OCI-LY1 (cell line): Measurements from ENCODE around the gene PSMC3IP.

Source experiments
- H2AFZ ChIP-seq: fragments of 200-600 bp; sonication (generic), shearing (Covaris generic); 2 replicates; pipeline ENCODE4 v1.6.0; 2014; ENCODE audit warnings: antibody characterized with exemption, mild to moderate bottlenecking, low read length
- H3F3A ChIP-seq: fragments of 200-600 bp; sonication (generic), shearing (Covaris generic); 2 replicates; pipeline ENCODE4 v1.6.0; 2014; ENCODE audit warnings: mild to moderate bottlenecking, antibody characterized with exemption, low read length, moderate library complexity; ENCODE audit not compliant: insufficient read depth
- H3K27ac ChIP-seq: fragments of 200-600 bp; sonication (generic); 2 replicates; pipeline ENCODE4 v1.5.1; 2014; ENCODE audit warnings: low read length, mixed run types, mild to moderate bottlenecking, low read depth; ENCODE audit not compliant: poor library complexity, severe bottlenecking
- H3K27me3 ChIP-seq: fragments of 200-600 bp; sonication (generic); 2 replicates; pipeline ENCODE4 v1.6.0; 2014; ENCODE audit warnings: antibody characterized with exemption, mild to moderate bottlenecking, low read length, moderate library complexity; ENCODE audit not compliant: insufficient read depth
- H3K36me3 ChIP-seq: fragments of 200-600 bp; sonication (generic); 2 replicates; pipeline ENCODE4 v1.6.1; 2014; ENCODE audit warnings: mild to moderate bottlenecking, antibody characterized with exemption, low read length, moderate library complexity, mixed read lengths; ENCODE audit not compliant: insufficient read depth
- H3K4me1 ChIP-seq: fragments of 200-600 bp; sonication (generic); 2 replicates; pipeline ENCODE4 v1.5.1; 2014; ENCODE audit warnings: mild to moderate bottlenecking, low read length, moderate library complexity; ENCODE audit not compliant: insufficient read depth, severe bottlenecking
- H3K4me2 ChIP-seq: fragments of 200-600 bp; sonication (generic), shearing (Covaris generic); 2 replicates; pipeline ENCODE4 v1.6.1; 2014; ENCODE audit warnings: low read length
- H3K4me3 ChIP-seq: fragments of 200-600 bp; sonication (generic); 2 replicates; pipeline ENCODE4 v1.5.1; 2014; ENCODE audit warnings: low read length, low read depth, mild to moderate bottlenecking, mixed read lengths; ENCODE audit not compliant: poor library complexity, severe bottlenecking
- H3K79me2 ChIP-seq: fragments of 200-600 bp; shearing (Covaris generic); 2 replicates; pipeline ENCODE4 v1.6.1; 2016; ENCODE audit warnings: mixed run types, low read length, mixed read lengths; ENCODE audit not compliant: insufficient read depth
- H3K9ac ChIP-seq: fragments of 200-600 bp; sonication (generic), shearing (Covaris generic); 2 replicates; pipeline ENCODE4 v1.6.1; 2014; ENCODE audit warnings: mild to moderate bottlenecking, low read length, mixed read lengths
- H3K9me2 ChIP-seq: fragments of 200-600 bp; sonication (generic), shearing (Covaris generic); 2 replicates; pipeline ENCODE4 v1.6.1; 2014; ENCODE audit warnings: low read depth, mild to moderate bottlenecking, low read length, mixed read lengths
- H3K9me3 ChIP-seq: fragments of 200-600 bp; shearing (Covaris generic); 2 replicates; pipeline ENCODE4 v1.6.1; 2014; ENCODE audit warnings: low read length, mixed read lengths
- H4K20me1 ChIP-seq: fragments of 200-600 bp; sonication (generic), shearing (Covaris generic); 2 replicates; pipeline ENCODE4 v1.6.0; 2016; ENCODE audit warnings: mild to moderate bottlenecking, low read length; ENCODE audit not compliant: insufficient read depth
- EZH2 ChIP-seq: fragments of 200-600 bp; sonication (generic), shearing (Covaris generic); IDR thresholded peaks from 2 replicates; pipeline ENCODE4 v1.8.0; 2017; ENCODE audit warnings: borderline replicate concordance, mixed run types, mild to moderate bottlenecking, antibody characterized with exemption, low read length, moderate library complexity, mixed read lengths
- TF ChIP-seq, protein P1 (sequence below): fragments of 200-600 bp; sonication (generic), shearing (Covaris generic); IDR thresholded peaks from 2 replicates; pipeline ENCODE4 v1.5.1; 2017; ENCODE audit warnings: mild to moderate bottlenecking, antibody characterized with exemption, low read length, moderate library complexity, mixed read lengths

Gene PSMC3IP

DNA sequence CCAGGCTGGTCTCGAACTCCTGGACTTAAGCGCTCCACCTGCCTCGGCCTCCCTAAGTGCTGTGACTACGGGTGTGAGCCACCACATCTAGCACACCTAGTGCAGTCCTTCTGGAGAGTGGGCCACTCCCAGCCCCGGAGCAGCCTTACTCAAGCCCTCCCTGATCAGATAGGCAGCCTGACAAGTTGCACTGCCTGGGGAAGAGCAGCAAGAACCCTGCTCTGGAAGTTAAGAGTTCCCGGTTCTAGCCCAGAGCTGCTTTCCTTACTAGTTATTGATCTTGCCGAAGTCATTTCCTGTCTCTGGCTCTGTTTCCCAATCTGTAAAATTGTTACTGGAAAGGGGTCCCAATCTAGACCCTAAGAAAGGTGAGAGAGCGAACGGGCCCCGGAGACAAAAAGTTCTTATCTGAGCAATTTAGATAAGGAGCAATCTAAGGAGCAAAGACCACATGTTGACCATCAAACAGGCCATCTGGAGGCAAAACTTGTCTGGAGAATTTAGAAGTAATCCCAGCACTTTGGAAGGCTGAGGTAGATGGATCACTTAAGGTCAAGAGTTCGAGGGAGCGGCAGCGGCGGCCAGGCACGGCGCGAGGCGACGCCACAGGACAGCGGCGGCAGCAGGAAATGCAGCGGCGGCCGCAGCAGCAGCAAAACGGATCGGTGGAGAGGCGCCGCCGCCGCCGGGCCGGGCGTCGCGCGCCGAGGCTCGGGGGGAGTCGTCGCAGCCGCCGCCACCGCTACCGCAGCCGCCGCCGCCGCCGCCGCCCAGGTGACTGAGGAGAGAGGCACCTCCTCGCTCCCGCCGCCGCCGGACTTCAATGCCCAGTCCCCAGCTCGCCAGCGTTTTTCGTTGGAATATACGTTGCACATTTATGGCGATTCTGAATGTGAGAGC, 45.8 kb downstream of the PSMC3IP start:
- no peaks in the 10 kb centered on the region for H3K9me2 ChIP-seq
- H3K9ac ChIP-seq, result peak overlapping the region; percentile 60; the same call in 1 of the 2 replicates
- H3K4me3 ChIP-seq, result peak overlapping the region; percentile 58
- peak overlapping the region; percentile 74 for H3K4me2 ChIP-seq
- H3K9me3 ChIP-seq, result no peaks in the 10 kb centered on the region
- H3F3A ChIP-seq, result no peaks in the 10 kb centered on the region
- no peak overlapping the region for H2AFZ ChIP-seq
- H3K79me2 ChIP-seq, result no peaks in the 10 kb centered on the region
- H4K20me1 ChIP-seq, result no peaks in the 10 kb centered on the region
- no peaks in the 10 kb centered on the region for H3K36me3 ChIP-seq
- H3K27ac ChIP-seq, result peak overlapping the region; percentile 63
- TF ChIP-seq EZH2, result no peak
- TF ChIP-seq, protein P1, sequence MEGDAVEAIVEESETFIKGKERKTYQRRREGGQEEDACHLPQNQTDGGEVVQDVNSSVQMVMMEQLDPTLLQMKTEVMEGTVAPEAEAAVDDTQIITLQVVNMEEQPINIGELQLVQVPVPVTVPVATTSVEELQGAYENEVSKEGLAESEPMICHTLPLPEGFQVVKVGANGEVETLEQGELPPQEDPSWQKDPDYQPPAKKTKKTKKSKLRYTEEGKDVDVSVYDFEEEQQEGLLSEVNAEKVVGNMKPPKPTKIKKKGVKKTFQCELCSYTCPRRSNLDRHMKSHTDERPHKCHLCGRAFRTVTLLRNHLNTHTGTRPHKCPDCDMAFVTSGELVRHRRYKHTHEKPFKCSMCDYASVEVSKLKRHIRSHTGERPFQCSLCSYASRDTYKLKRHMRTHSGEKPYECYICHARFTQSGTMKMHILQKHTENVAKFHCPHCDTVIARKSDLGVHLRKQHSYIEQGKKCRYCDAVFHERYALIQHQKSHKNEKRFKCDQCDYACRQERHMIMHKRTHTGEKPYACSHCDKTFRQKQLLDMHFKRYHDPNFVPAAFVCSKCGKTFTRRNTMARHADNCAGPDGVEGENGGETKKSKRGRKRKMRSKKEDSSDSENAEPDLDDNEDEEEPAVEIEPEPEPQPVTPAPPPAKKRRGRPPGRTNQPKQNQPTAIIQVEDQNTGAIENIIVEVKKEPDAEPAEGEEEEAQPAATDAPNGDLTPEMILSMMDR, result peak; percentile 37; the same call in 1 of the 2 replicates
- H3K27me3 ChIP-seq, result no peaks in the 10 kb centered on the region; the same call in 1 of the 2 replicates
- peaks cover 35% of the 10 kb centered on the region for H3K4me1 ChIP-seq

DNA sequence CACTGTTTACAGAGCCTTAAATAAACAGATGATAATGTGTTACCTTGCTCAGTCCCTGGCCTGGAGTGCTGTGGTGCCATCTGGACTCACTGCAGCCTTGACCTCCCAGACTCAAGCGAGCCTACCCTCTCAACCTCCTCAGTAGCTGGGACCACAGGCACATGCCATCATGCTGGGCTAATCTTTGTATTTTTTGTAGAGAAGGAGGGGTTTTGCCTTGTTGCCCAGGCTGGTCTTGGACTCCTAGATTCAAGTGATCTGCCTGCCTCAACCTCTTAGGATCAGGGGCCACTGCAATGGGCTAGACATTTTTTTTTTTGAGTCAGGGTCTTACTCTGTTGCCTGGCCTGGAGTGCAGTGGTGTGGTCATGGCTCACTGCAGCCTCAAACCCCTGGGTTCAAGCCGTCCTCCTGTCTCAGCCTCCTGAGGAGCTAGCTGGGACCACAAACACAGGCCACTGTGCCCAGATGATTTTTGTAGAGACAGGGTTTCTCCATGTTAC, 46.5 kb downstream of the PSMC3IP start:
- Histone ChIP-seq H3F3A (no peaks in the 10 kb centered on the region), H3K27ac (peak overlapping the region; percentile 63), H3K9me3 (no peaks in the 10 kb centered on the region), H4K20me1 (no peaks in the 10 kb centered on the region), H3K4me1 (peaks cover 34% of the 10 kb centered on the region), H3K79me2 (no peaks in the 10 kb centered on the region), H3K4me2 (no peak overlapping the region), H2AFZ (no peak overlapping the region), H3K4me3 (no peak overlapping the region), H3K9me2 (no peaks in the 10 kb centered on the region), H3K27me3 (no peaks in the 10 kb centered on the region; the same call in 1 of the 2 replicates), H3K36me3 (no peaks in the 10 kb centered on the region), H3K9ac (no peak overlapping the region; the same call in 1 of the 2 replicates)
- TF ChIP-seq EZH2, result no peak
- TF ChIP-seq, protein P1, result no peak

DNA sequence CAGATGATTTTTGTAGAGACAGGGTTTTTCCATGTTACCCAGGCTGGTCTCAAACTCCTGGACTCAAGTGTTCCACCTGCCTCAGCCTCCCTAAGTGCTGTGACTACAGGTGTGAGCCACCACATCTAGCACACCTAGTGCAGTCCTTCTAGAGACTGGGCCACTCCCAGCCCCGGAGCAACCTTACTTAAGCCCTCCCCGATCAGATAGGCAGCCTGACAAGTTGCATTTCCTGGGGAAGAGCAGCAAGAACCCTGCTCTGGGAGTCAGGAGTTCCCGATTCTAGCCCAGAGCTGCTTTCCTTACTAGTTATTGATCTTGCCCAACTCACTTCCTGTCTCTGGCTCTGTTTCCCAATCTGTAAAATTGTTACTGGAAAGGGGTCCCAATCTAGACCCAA, 48.5 kb downstream of the PSMC3IP start:
- H3K4me3 ChIP-seq, result no peak overlapping the region
- no peak overlapping the region for H2AFZ ChIP-seq
- H4K20me1 ChIP-seq, result no peaks in the 10 kb centered on the region
- H3K4me2 ChIP-seq, result no peak overlapping the region
- H3K79me2 ChIP-seq, result no peaks in the 10 kb centered on the region
- H3K4me1 ChIP-seq, result peaks cover 23% of the 10 kb centered on the region
- no peaks in the 10 kb centered on the region for H3K9me3 ChIP-seq
- H3F3A ChIP-seq, result no peaks in the 10 kb centered on the region
- H3K27ac ChIP-seq, result no peak overlapping the region
- H3K36me3 ChIP-seq, result no peaks in the 10 kb centered on the region
- H3K27me3 ChIP-seq, result no peaks in the 10 kb centered on the region; the same call in 1 of the 2 replicates
- no peaks in the 10 kb centered on the region for H3K9me2 ChIP-seq
- H3K9ac ChIP-seq, result no peak overlapping the region
- TF ChIP-seq, protein P1, result no peak
- TF ChIP-seq EZH2, result no peak
